ENCODE measurements around the gene STK17A.

The STK17A gene

GRCh38 chr7:43602256-43602655, 19.3 kb downstream of the STK17A start:
- Histone ChIP-seq H3F3A (ENCODE audit: low read depth) (no peaks in the 10 kb centered on the region), H4K20me1 (ENCODE audit: insufficient read depth, low read length, poor library complexity, severe bottlenecking) (peaks cover 27% of the 10 kb centered on the region), H3K79me2 (ENCODE audit: insufficient read depth, low read length) (peaks cover 80% of the 10 kb centered on the region), H3K27me3 (ENCODE audit: insufficient read depth, low read length, poor library complexity, severe bottlenecking) (no peaks in the 10 kb centered on the region), H3K9me3 (ENCODE audit: insufficient read depth, low read depth, low read length) (no peaks in the 10 kb centered on the region), H3K4me2 (ENCODE audit: low read depth, low read length, poor library complexity, severe bottlenecking) (no peak overlapping the region), H2AFZ (ENCODE audit: low read length) (no peak overlapping the region), H3K4me1 (ENCODE audit: insufficient read depth, low read length, poor library complexity, severe bottlenecking) (no peaks in the 10 kb centered on the region), H3K4me3 (ENCODE audit: low read length, poor library complexity, severe bottlenecking) (no peak overlapping the region), H3K9ac (ENCODE audit: low read depth, low read length, poor library complexity, severe bottlenecking) (no peak overlapping the region), H3K36me3 (ENCODE audit: insufficient read depth, low read length) (peaks cover 67% of the 10 kb centered on the region; the same call in 1 of the 2 replicates), H3K9me2 (replicated peaks; ENCODE audit: low read depth, low read length) (no peaks in the 10 kb centered on the region)
- TF ChIP-seq, protein P1, sequence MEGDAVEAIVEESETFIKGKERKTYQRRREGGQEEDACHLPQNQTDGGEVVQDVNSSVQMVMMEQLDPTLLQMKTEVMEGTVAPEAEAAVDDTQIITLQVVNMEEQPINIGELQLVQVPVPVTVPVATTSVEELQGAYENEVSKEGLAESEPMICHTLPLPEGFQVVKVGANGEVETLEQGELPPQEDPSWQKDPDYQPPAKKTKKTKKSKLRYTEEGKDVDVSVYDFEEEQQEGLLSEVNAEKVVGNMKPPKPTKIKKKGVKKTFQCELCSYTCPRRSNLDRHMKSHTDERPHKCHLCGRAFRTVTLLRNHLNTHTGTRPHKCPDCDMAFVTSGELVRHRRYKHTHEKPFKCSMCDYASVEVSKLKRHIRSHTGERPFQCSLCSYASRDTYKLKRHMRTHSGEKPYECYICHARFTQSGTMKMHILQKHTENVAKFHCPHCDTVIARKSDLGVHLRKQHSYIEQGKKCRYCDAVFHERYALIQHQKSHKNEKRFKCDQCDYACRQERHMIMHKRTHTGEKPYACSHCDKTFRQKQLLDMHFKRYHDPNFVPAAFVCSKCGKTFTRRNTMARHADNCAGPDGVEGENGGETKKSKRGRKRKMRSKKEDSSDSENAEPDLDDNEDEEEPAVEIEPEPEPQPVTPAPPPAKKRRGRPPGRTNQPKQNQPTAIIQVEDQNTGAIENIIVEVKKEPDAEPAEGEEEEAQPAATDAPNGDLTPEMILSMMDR (conservative IDR thresholded peaks at IDR 0.05; ENCODE audit: low read length): no peak
- TF ChIP-seq EZH2phosphoT487 (IDR thresholded peaks at IDR 0.05; ENCODE audit: borderline replicate concordance): no peak

GRCh38 chr7:43604251-43604650, 21.3 kb downstream of the STK17A start:
- H3K9me3 ChIP-seq (ENCODE audit: insufficient read depth, low read depth, low read length): no peaks in the 10 kb centered on the region
- H3K4me3 ChIP-seq (ENCODE audit: low read length, poor library complexity, severe bottlenecking): no peak overlapping the region
- H3K9ac ChIP-seq (ENCODE audit: low read depth, low read length, poor library complexity, severe bottlenecking): no peak overlapping the region
- no peaks in the 10 kb centered on the region for H3K4me1 ChIP-seq (ENCODE audit: insufficient read depth, low read length, poor library complexity, severe bottlenecking)
- no peak overlapping the region for H2AFZ ChIP-seq (ENCODE audit: low read length)
- TF ChIP-seq EZH2phosphoT487 (IDR thresholded peaks at IDR 0.05; ENCODE audit: borderline replicate concordance): no peak
- TF ChIP-seq, protein P1 (conservative IDR thresholded peaks at IDR 0.05; ENCODE audit: low read length): no peak
- peaks cover 67% of the 10 kb centered on the region for H3K36me3 ChIP-seq (ENCODE audit: insufficient read depth, low read length)
- peaks cover 84% of the 10 kb centered on the region for H3K79me2 ChIP-seq (ENCODE audit: insufficient read depth, low read length)
- H3K27me3 ChIP-seq (ENCODE audit: insufficient read depth, low read length, poor library complexity, severe bottlenecking): no peaks in the 10 kb centered on the region
- no peaks in the 10 kb centered on the region for H3F3A ChIP-seq (ENCODE audit: low read depth)
- no peaks in the 10 kb centered on the region for H3K9me2 ChIP-seq (replicated peaks; ENCODE audit: low read depth, low read length)
- no peak overlapping the region for H3K4me2 ChIP-seq (ENCODE audit: low read depth, low read length, poor library complexity, severe bottlenecking)
- peaks cover 33% of the 10 kb centered on the region for H4K20me1 ChIP-seq (ENCODE audit: insufficient read depth, low read length, poor library complexity, severe bottlenecking)

GRCh38 chr7:43609097-43609496, 26.2 kb downstream of the STK17A start:
- no peak overlapping the region for H3K4me3 ChIP-seq (ENCODE audit: low read length, poor library complexity, severe bottlenecking)
- no peak for TF ChIP-seq EZH2phosphoT487 (IDR thresholded peaks at IDR 0.05; ENCODE audit: borderline replicate concordance)
- TF ChIP-seq, protein P1 (conservative IDR thresholded peaks at IDR 0.05; ENCODE audit: low read length): no peak
- no peak overlapping the region for H2AFZ ChIP-seq (ENCODE audit: low read length)
- H3K79me2 ChIP-seq (ENCODE audit: insufficient read depth, low read length): peaks cover 76% of the 10 kb centered on the region
- H3K4me2 ChIP-seq (ENCODE audit: low read depth, low read length, poor library complexity, severe bottlenecking): no peak overlapping the region
- H3K9ac ChIP-seq (ENCODE audit: low read depth, low read length, poor library complexity, severe bottlenecking): no peak overlapping the region
- peaks cover 61% of the 10 kb centered on the region for H3K36me3 ChIP-seq (ENCODE audit: insufficient read depth, low read length)
- H3F3A ChIP-seq (ENCODE audit: low read depth): no peaks in the 10 kb centered on the region
- H3K9me2 ChIP-seq (replicated peaks; ENCODE audit: low read depth, low read length): no peaks in the 10 kb centered on the region
- H3K9me3 ChIP-seq (ENCODE audit: insufficient read depth, low read depth, low read length): no peaks in the 10 kb centered on the region
- H3K4me1 ChIP-seq (ENCODE audit: insufficient read depth, low read length, poor library complexity, severe bottlenecking): no peaks in the 10 kb centered on the region
- peaks cover 44% of the 10 kb centered on the region for H4K20me1 ChIP-seq (ENCODE audit: insufficient read depth, low read length, poor library complexity, severe bottlenecking)
- H3K27me3 ChIP-seq (ENCODE audit: insufficient read depth, low read length, poor library complexity, severe bottlenecking): no peaks in the 10 kb centered on the region
